Germinal center (tissue), 1 donor: ENCODE data around the gene CRABP2.

Experiments used
- DNase-seq: peaks from one replicate; pipeline ENCODE4 v3.0.0; 2012; ENCODE audit warnings: mixed read lengths, low spot score

Gene CRABP2

GRCh38 chr1:156705321-156705917 lies at the start of gene CRABP2:
CRABP2 (minus strand) TSS chr1:156705583; CDS start chr1:156705446, 137 bp downstream.
- DNase-seq: no peak

GRCh38 chr1:156754219-156754618 lies 48.8 kb upstream of the CRABP2 start:
- DNase-seq: no peak

GRCh38 chr1:156752843-156753482 lies 47.6 kb upstream of the CRABP2 start:
- no peak for DNase-seq

GRCh38 chr1:156751757-156752481 lies 46.5 kb upstream of the CRABP2 start:
- DNase-seq: peak; percentile 93

GRCh38 chr1:156751451-156751756 lies 46.0 kb upstream of the CRABP2 start, which contains the start of gene HDGF:
HDGF (minus strand) TSS chr1:156751675; CDS start chr1:156751429, 246 bp downstream.
- DNase-seq: no peak

GRCh38 chr1:156750711-156751450 lies 45.5 kb upstream of the CRABP2 start:
- DNase-seq: peak; percentile 52

- DNase-seq: peak; percentile 51
Observed at GRCh38 chr1:156750191-156750672, 44.8 kb upstream of the CRABP2 start.

- DNase-seq: no peak
Observed at GRCh38 chr1:156749419-156750118, 44.2 kb upstream of the CRABP2 start.

GRCh38 chr1:156748670-156749418 lies 43.5 kb upstream of the CRABP2 start:
- no peak for DNase-seq

GRCh38 chr1:156747742-156748669 lies 42.6 kb upstream of the CRABP2 start:
- no peak for DNase-seq

GRCh38 chr1:156746728-156747631 lies 41.6 kb upstream of the CRABP2 start:
- peak; percentile 54 for DNase-seq

GRCh38 chr1:156746406-156746727 lies 41.0 kb upstream of the CRABP2 start:
- DNase-seq: no peak

- DNase-seq: no peak
Observed at GRCh38 chr1:156745881-156746280, 40.5 kb upstream of the CRABP2 start.

- no peak for DNase-seq
Observed at GRCh38 chr1:156744786-156745419, 39.5 kb upstream of the CRABP2 start.

- no peak for DNase-seq
Observed at GRCh38 chr1:156744344-156744743, 39.0 kb upstream of the CRABP2 start.

- no peak for DNase-seq
Observed at GRCh38 chr1:156743367-156744302, 38.3 kb upstream of the CRABP2 start.

- DNase-seq: no peak
Observed at GRCh38 chr1:156742801-156743200, 37.4 kb upstream of the CRABP2 start.
